Left renal pelvis (tissue), 4 donors: ENCODE measurements around the gene TBC1D7. TPM values are rescaled to one million over a fixed set of nuclear protein-coding genes. Genes with fewer than 3 reads are reported as not detected.

Experiments used
- DNase-seq, 4 donors: peaks; one replicate each; pipeline ENCODE4 v3.0.0-alpha.2; 2013; ENCODE audit warnings: low read depth in 4 of 4, low spot score in 3 of 4
- polyA plus RNA-seq, 4 donors: library from polyadenylated mRNA; unstranded; fragments of 120-200 nt; gene quantifications; one replicate each; pipeline ENCODE4 v1.2.1, GENCODE V29; 2013; ENCODE audit not compliant: insufficient read length in 4 of 4

The TBC1D7 gene
- 10 to 100 TPM; 19.1 to 40.4 (median 32.7) TPM for polyA plus RNA-seq

- DNase-seq = peak; percentile 76 to 82 (median 80)
Observed at GRCh38 chr6:13328076-13328874, at the start of gene TBC1D7. Gene TBC1D7 (minus strand): TSS chr6:13328537. CDS start chr6:13326898, 1,639 bp downstream.

GRCh38 chr6:13377054-13377758 lies 48.9 kb upstream of the TBC1D7 start:
- DNase-seq = no peak

GRCh38 chr6:13375360-13375878 lies 47.1 kb upstream of the TBC1D7 start:
- DNase-seq = no peak

GRCh38 chr6:13373919-13374318 lies 45.6 kb upstream of the TBC1D7 start:
- no peak for DNase-seq

GRCh38 chr6:13373488-13373886 lies 45.1 kb upstream of the TBC1D7 start:
- DNase-seq = no peak

GRCh38 chr6:13372688-13373487 lies 44.6 kb upstream of the TBC1D7 start:
- no peak for DNase-seq

GRCh38 chr6:13372076-13372475 lies 43.7 kb upstream of the TBC1D7 start:
- DNase-seq = no peak

- DNase-seq = no peak
Observed at GRCh38 chr6:13371421-13372072, 43.2 kb upstream of the TBC1D7 start.

- DNase-seq = no peak
Observed at GRCh38 chr6:13370623-13371022, 42.3 kb upstream of the TBC1D7 start.

GRCh38 chr6:13369591-13369990 lies 41.3 kb upstream of the TBC1D7 start:
- DNase-seq = no peak

GRCh38 chr6:13368731-13369115 lies 40.4 kb upstream of the TBC1D7 start:
- no peak for DNase-seq

GRCh38 chr6:13368079-13368730 lies 39.9 kb upstream of the TBC1D7 start:
- no peak for DNase-seq

GRCh38 chr6:13367396-13367795 lies 39.1 kb upstream of the TBC1D7 start:
- DNase-seq = no peak

GRCh38 chr6:13365320-13365719 lies 37.0 kb upstream of the TBC1D7 start:
- no peak for DNase-seq

- DNase-seq = no peak
Observed at GRCh38 chr6:13364842-13365241, 36.5 kb upstream of the TBC1D7 start.

- no peak for DNase-seq
Observed at GRCh38 chr6:13362412-13362811, 34.1 kb upstream of the TBC1D7 start.

GRCh38 chr6:13360671-13361540 lies 32.6 kb upstream of the TBC1D7 start:
- no peak for DNase-seq

- no peak for DNase-seq
Observed at GRCh38 chr6:13359287-13359686, 30.9 kb upstream of the TBC1D7 start.

- DNase-seq = no peak
Observed at GRCh38 chr6:13358511-13358910, 30.2 kb upstream of the TBC1D7 start.
